Heart right ventricle (tissue), 16 donors: Measurements from ENCODE around the gene SMIM21. TPM values are rescaled to one million over a fixed set of nuclear protein-coding genes. Genes with fewer than 3 reads are reported as not detected.

Experiments used
- ATAC-seq, 8 donors: fragments of 200-7000 bp; cut with Tn5 transposase; one replicate each; pipeline ENCODE4 v1.9.1; 2020; ENCODE audit warnings: mild to moderate bottlenecking in 8 of 8, moderate library complexity in 8 of 8, moderate number of reproducible peaks in 1 of 8
- DNase-seq, 2 donors: peaks; one replicate each; pipeline ENCODE4 v3.0.0-alpha.2; 2020
- H3K27ac ChIP-seq, 10 donors: fragments of 200-600 bp; sonication (generic) in 2 of 10; one replicate each; pipeline versions ENCODE4 v1.5.0 to v1.8.0; 2020 to 2022; ENCODE audit warnings: mild to moderate bottlenecking in 3 of 10
- H3K27me3 ChIP-seq, 7 donors: fragments of 200-600 bp; one replicate each; pipeline ENCODE4 v1.8.0; 2021 to 2022; ENCODE audit warnings: mild to moderate bottlenecking in 2 of 7
- H3K36me3 ChIP-seq, 9 donors: fragments of 200-600 bp; sonication (generic) in 1 of 9; one replicate each; pipeline versions ENCODE4 v1.5.0 to v1.8.0; 2020 to 2022; ENCODE audit warnings: mild to moderate bottlenecking in 2 of 9
- H3K4me1 ChIP-seq, 9 donors: fragments of 200-600 bp; sonication (generic) in 1 of 9; one replicate each; pipeline versions ENCODE4 v1.5.0 to v1.8.0; 2020 to 2022; ENCODE audit warnings: mild to moderate bottlenecking in 4 of 9
- H3K4me3 ChIP-seq, 10 donors: fragments of 200-600 bp; sonication (generic) in 2 of 10; one replicate each; pipeline versions ENCODE4 v1.5.0 to v1.8.0; 2020 to 2022; ENCODE audit warnings: mild to moderate bottlenecking in 7 of 10, moderate library complexity in 2 of 10
- H3K9me3 ChIP-seq, 11 donors: fragments of 200-600 bp in 10 of 11; sonication (generic) in 2 of 11; one replicate each; pipeline versions ENCODE4 v1.5.0 to v1.8.0; 2013 to 2022; ENCODE audit warnings: mild to moderate bottlenecking in 2 of 11, control low read depth in 1 of 11, moderate library complexity in 1 of 11
- CTCF ChIP-seq, 9 donors: fragments of 200-600 bp; sonication (generic) in 2 of 9; IDR thresholded peaks; one replicate each; pipeline versions ENCODE4 v1.5.0 to v1.8.0; 2021 to 2022; ENCODE audit warnings: antibody characterized with exemption in 9 of 9, mild to moderate bottlenecking in 5 of 9, moderate library complexity in 1 of 9
- WGBS, 2 donors: extraction: QIAGEN DNeasy Blood & Tissue Kit; methylation state at CpG; one replicate each; pipeline ENCODE4 v1.1.7; 2013; ENCODE audit warnings: inconsistent platforms in 1 of 2; 5-methylcytosine and 5-hydroxymethylcytosine counted together
- intact Hi-C, 10 donors: fragments of 100-400 bp; cut with DNase I; formaldehyde crosslinking; loops; one replicate each; pipeline versions ENCODE4 v1.11.1 to v1.14.2; 2022
- polyA plus RNA-seq, 2 donors: library from polyadenylated mRNA; stranded (reverse); fragments of 200-250 nt; gene quantifications; one replicate each; pipeline ENCODE4 v1.2.3, GENCODE V29; 2013
- total RNA-seq, 10 donors: library from RNA; stranded (reverse); fragmentation: NEBNext Ultra II Directional in 3 of 10; extraction: Animal tissue kit (Norgen Biotek cat#: 25700) in 3 of 10; gene quantifications; one replicate each; pipeline versions ENCODE4 v1.2.1 to v1.2.4, GENCODE V29; 2021 to 2023
- donor health status: Arrhythmogenic right ventricular cardiomyopathy.
- donor health status: ischemic (EF 13 %, LVEDD 7.1; RV severe dilation, severe dysfunction).
- donor health status: healthy with polysubstance abuse.
- donor health status: DM: no; HTN: yes; CAD: no.
- donor health status: DM: no; HTN: no; CAD: no.
- donor health status: ischemic (EF 25% LVEDD 6.9; RV normal size, moderate dysfunction).
- donor health status: ischemic (EF 25% LVEDD 5.7; RV mildly dilated, moderate dysfunction).
- donor health status: healthy.
- donor health status: DM: yes; HTN: yes; CAD: no.
- donor health status: Ischemic cardiomyopathy.
- donor health status: ischemic (EF 35%, LVEDD 5.7; RV mildly dilated, moderate dysfunction).
- donor health status: nonischemic (EF 11% LVEDD 7.7; RV severe dilation, severe dysfunction).
- donor health status: DM: yes; HTN: yes; CAD: no.
- donor health status: PGD.
- donor health status: ischemic (EF 29% LVEDD 5.4; RV normal size, mild dysfunction).
- donor health status: nonischemic (EF 23%, LVEDD 6.1; RV moderate dilation, normal function).

SMIM21 gene
- total and polyA plus RNA-seq, 12 donors, result not detected

- no peak for TF ChIP-seq CTCF (IDR thresholded peaks at IDR 0.05)
- intact Hi-C loops, result no loop called here
- WGBS, 2 donors, result 91% methylated on average over 9 of the region's 9 CpGs
Measured at GRCh38 chr18:75429975-75430374, 2.5 kb upstream of the SMIM21 start.

GRCh38 chr18:75428490-75428889 is 987 bp upstream of the SMIM21 start:
- WGBS, 2 donors, result 90 to 93% methylated on average over 4 of the region's 4 CpGs
- ATAC-seq, result no peak
- H3K4me3 ChIP-seq, result no peak overlapping the region
- no peaks in the 10 kb centered on the region for H3K27me3 ChIP-seq
- H3K4me1 ChIP-seq, result no peaks in the 10 kb centered on the region
- H3K36me3 ChIP-seq, result no peaks in the 10 kb centered on the region
- no peak for DNase-seq
- H3K27ac ChIP-seq, result no peak overlapping the region
- intact Hi-C loops, result no loop called here
- TF ChIP-seq CTCF (IDR thresholded peaks at IDR 0.05), result no peak
- no peaks in the 10 kb centered on the region for H3K9me3 ChIP-seq

More at GRCh38 chr18:75429975-75430374, 2.5 kb upstream of the SMIM21 start:
- Histone ChIP-seq H3K27ac (no peak overlapping the region), H3K36me3 (no peaks in the 10 kb centered on the region), H3K4me3 (no peak overlapping the region), H3K4me1 (no peaks in the 10 kb centered on the region), H3K9me3 (no peaks in the 10 kb centered on the region), H3K27me3 (peaks cover 0 to 6% (median 0%) of the 10 kb centered on the region in 7 donors)
- ATAC-seq, result no peak
- no peak for DNase-seq

- H3K27me3 ChIP-seq, result no peaks in the 10 kb centered on the region
- no peak overlapping the region for H3K27ac ChIP-seq
- TF ChIP-seq CTCF (IDR thresholded peaks at IDR 0.05), result no peak
- ATAC-seq (no peak), DNase-seq (no peak)
- no peaks in the 10 kb centered on the region for H3K36me3 ChIP-seq
- no peak overlapping the region for H3K4me3 ChIP-seq
- intact Hi-C loops, result no loop called here
- H3K4me1 ChIP-seq, result no peaks in the 10 kb centered on the region
- 83 to 94% methylated on average over 1 of the region's 1 CpG for WGBS, 2 donors
- H3K9me3 ChIP-seq, result peaks cover 0 to 14% (median 2%) of the 10 kb centered on the region in 11 donors
Measured at GRCh38 chr18:75422341-75422910, 5.1 kb downstream of the SMIM21 start.

GRCh38 chr18:75421656-75422055 is 5.8 kb downstream of the SMIM21 start:
- Histone ChIP-seq H3K36me3 (no peaks in the 10 kb centered on the region), H3K4me1 (no peaks in the 10 kb centered on the region), H3K4me3 (no peak overlapping the region), H3K27me3 (no peaks in the 10 kb centered on the region), H3K27ac (no peak overlapping the region), H3K9me3 (peaks cover 0 to 14% (median 2%) of the 10 kb centered on the region in 11 donors)
- intact Hi-C loops, result no loop called here
- no peak for ATAC-seq
- no peak for TF ChIP-seq CTCF (IDR thresholded peaks at IDR 0.05)
- 93 to 94% methylated on average over 3 of the region's 3 CpGs for WGBS, 2 donors
- no peak for DNase-seq
